HepG2 (cell line): Measurements from ENCODE around the gene EMILIN3. TPM values are rescaled to one million over a fixed set of nuclear protein-coding genes. Genes with fewer than 3 reads are reported as not detected.
"Not testable (repeated sequence)": the region's sequence is repeated elsewhere in the genome, so short reads cannot be mapped to it uniquely, and the experiment has no call there.

Source experiments
- ATAC-seq: fragments of 200-7000 bp; cut with Tn5 transposase; 3 replicates; pipeline ENCODE4 v1.9.1; 2020; ENCODE audit warnings: mild to moderate bottlenecking, moderate library complexity
- BruUV-seq: library from RNA; stranded (reverse); fragments of 400-500 nt; replicated peaks from 2 replicates; lab custom pipeline; 2021; lab: Mats Ljungman, UMichigan
- CTCF ChIA-PET: fragments of 300-600 bp; formaldehyde crosslinking; extraction: SDS; loops from one replicate; lab custom pipeline; 2021; ENCODE audit warnings: low total read pairs, inconsistent platforms, low intra/inter-chr PET ratio; lab: Yijun Ruan, JAX
- POLR2A ChIA-PET: fragments of 350-600 bp; sonication (Branson Sonifier 250); formaldehyde crosslinking; loops from one replicate; lab custom pipeline; 2020; ENCODE audit warnings: antibody characterized with exemption, inconsistent platforms; lab: Yijun Ruan, JAX
- DNase-seq: peaks from one replicate; pipeline ENCODE4 v3.0.0-alpha.2; 2015; ENCODE audit warnings: low spot score
- FAIRE-seq: peaks from 3 replicates; lab custom pipeline; 2011; peaks lifted over from hg19 to GRCh38; lab: Jason Lieb, UNC
- H2AFZ ChIP-seq: one replicate; pipeline ENCODE4 v1.6.1; 2011; ENCODE audit warnings: low read length, inconsistent platforms
- H3K27ac ChIP-seq: fragments of 300-600 bp; 3 replicates; pipeline ENCODE4 v1.8.0; 2011; ENCODE audit warnings: mixed run types, mild to moderate bottlenecking, mixed read lengths, low read length, inconsistent platforms; ENCODE audit not compliant: insufficient read depth; ENCODE audit errors: extremely low read length
- H3K27me3 ChIP-seq, 2 experiments: fragments of 200-600 bp in 1 of 2; 2 replicates in 1 of 2; 3 replicates in 1 of 2; pipeline versions ENCODE4 v1.6.0 to v1.8.0; 2011; ENCODE audit warnings: low read length in 2 of 2, mild to moderate bottlenecking in 2 of 2, moderate library complexity in 2 of 2, inconsistent platforms in 1 of 2; ENCODE audit not compliant: insufficient read depth in 2 of 2, control insufficient read depth in 1 of 2
- H3K36me3 ChIP-seq, 2 experiments: fragments of 200-600 bp in 1 of 2; replicated peaks in 1 of 2; 2 replicates in 1 of 2; 3 replicates in 1 of 2; pipeline versions ENCODE4 v1.5.1 to v1.8.0; 2011; ENCODE audit warnings: low read length in 2 of 2, inconsistent platforms in 1 of 2; ENCODE audit not compliant: insufficient read depth in 2 of 2, control insufficient read depth in 1 of 2
- H3K4me1 ChIP-seq: 2 replicates; pipeline ENCODE4 v1.5.1; 2012; ENCODE audit warnings: low read length, inconsistent platforms; ENCODE audit not compliant: insufficient read depth
- H3K4me2 ChIP-seq: 2 replicates; pipeline ENCODE4 v1.6.0; 2011; ENCODE audit warnings: low read depth, low read length, inconsistent platforms
- H3K4me3 ChIP-seq, 3 experiments: fragments of 200-600 bp in 1 of 3; sonication (generic), shearing (Covaris generic) in 1 of 3; replicated peaks in 1 of 3; 2 replicates each; pipeline ENCODE4 v1.5.1; 2011 to 2016; ENCODE audit warnings: low read length in 3 of 3, inconsistent platforms in 2 of 3, low read depth in 2 of 3, mild to moderate bottlenecking in 2 of 3, control low read depth in 1 of 3, mixed read lengths in 1 of 3; ENCODE audit not compliant: insufficient read depth in 1 of 3
- H3K79me2 ChIP-seq: one replicate; pipeline ENCODE4 v1.6.1; 2011; ENCODE audit warnings: low read length, inconsistent platforms; ENCODE audit not compliant: insufficient read depth
- H3K9ac ChIP-seq: 2 replicates; pipeline ENCODE4 v1.6.0; 2011; ENCODE audit warnings: mild to moderate bottlenecking, low read depth, low read length, inconsistent platforms; ENCODE audit not compliant: insufficient read depth
- H3K9me3 ChIP-seq: 2 replicates; pipeline ENCODE4 v1.5.1; 2012; ENCODE audit warnings: mild to moderate bottlenecking, low read length
- H4K20me1 ChIP-seq: 2 replicates; pipeline ENCODE4 v1.6.0; 2011; ENCODE audit warnings: inconsistent platforms, mild to moderate bottlenecking, low read length, moderate library complexity; ENCODE audit not compliant: insufficient read depth
- MAFF ChIP-seq: IDR thresholded peaks from 2 replicates; pipeline ENCODE4 v1.6.1; 2011; ENCODE audit warnings: low read depth, low read length, improper control_type of control experiment
- MAFK ChIP-seq, 2 experiments: IDR thresholded peaks in 1 of 2; conservative IDR thresholded peaks in 1 of 2; 2 replicates each; pipeline ENCODE4 v1.6.1; 2011; ENCODE audit warnings: improper control_type of control experiment in 2 of 2, low read length in 2 of 2
- NFYB ChIP-seq: sonication (generic); formaldehyde crosslinking; IDR thresholded peaks from 2 replicates; pipeline ENCODE4 v1.4.0; 2020; ENCODE audit warnings: missing genetic modification reagents
- NFYC ChIP-seq: IDR thresholded peaks from 2 replicates; pipeline ENCODE4 v1.6.1; 2016; ENCODE audit warnings: missing genetic modification reagents, missing compliant biosample characterization
- WGBS: methylation state at CpG from one replicate; pipeline ENCODE4 v1.1.6; 2017; ENCODE audit warnings: low lambda C conversion rate; 5-methylcytosine and 5-hydroxymethylcytosine counted together
- in situ Hi-C: cut with HindIII; loops from 2 replicates; pipeline ENCODE4 v1.10.0; 2017; ENCODE audit warnings: low pct_unique_long_range_greater_than_20kb; ENCODE audit not compliant: extremely low pct_ligation_motif_present
- intact Hi-C: fragments of 100-400 bp; cut with micrococcal nuclease; formaldehyde crosslinking; loops from one replicate; pipeline ENCODE4 v1.10.0; 2022; ENCODE audit not compliant: unreplicated experiment
- polyA plus RNA-seq, 8 experiments: library from polyadenylated mRNA; depleted of rRNA in 3 of 8; stranded (reverse) in 7 of 8; unstranded in 1 of 8; fragments of >200 nt; fragmentation: Illumina TruSeq in 4 of 8; extraction: Trizol in 4 of 8; gene quantifications; 2 replicates each; pipeline versions ENCODE4 v1.2.1 to v1.2.3, GENCODE V29; 2011 to 2016; ENCODE audit warnings: low read depth in 4 of 8, missing spikeins in 1 of 8, mixed read lengths in 1 of 8; ENCODE audit not compliant: insufficient read depth in 1 of 8
- total RNA-seq, 5 experiments: library from RNA; depleted of rRNA; stranded (reverse); fragments of >200 nt; fragmentation: Illumina TruSeq; extraction: Trizol; gene quantifications; 2 replicates each; pipeline ENCODE4 v1.2.3, GENCODE V29; 2016; ENCODE audit warnings: low read depth in 1 of 5

The EMILIN3 gene
- total and polyA plus RNA-seq, 2 of the 13 experiments (the other 11 are each of a cell fraction or from before 2014, with no cell fraction given) = 0.25 to 0.29 TPM

DNA sequence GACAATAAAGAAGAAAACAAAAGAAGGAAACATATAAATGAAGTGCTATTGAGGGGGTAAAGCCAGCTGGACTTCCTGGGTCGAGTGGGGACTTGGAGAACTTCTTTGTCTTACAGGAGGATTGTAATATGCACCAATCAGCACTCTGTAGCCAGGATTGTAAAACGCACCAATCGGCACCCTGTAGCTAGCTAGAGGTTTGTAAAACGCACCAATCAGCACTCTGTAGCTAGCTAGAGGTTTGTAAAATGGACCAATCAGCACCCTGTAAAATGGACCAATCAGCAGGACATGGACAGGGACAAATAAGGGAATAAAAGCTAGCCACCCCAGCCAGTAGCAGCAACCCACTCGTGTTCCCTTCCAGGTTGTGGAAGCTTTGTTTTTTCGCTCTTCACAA lies 54.6 kb downstream of the EMILIN3 start:
- H3K27ac ChIP-seq, FAIRE-seq, H3K9me3 ChIP-seq, H3K27me3 ChIP-seq, in situ Hi-C loops, DNase-seq, H3K4me3 ChIP-seq, BruUV-seq, H3K4me2 ChIP-seq, H3K9ac ChIP-seq, POLR2A ChIA-PET, H4K20me1 ChIP-seq, H2AFZ ChIP-seq, ATAC-seq, H3K36me3 ChIP-seq, CTCF ChIA-PET, intact Hi-C loops: not testable (repeated sequence)
- peak; percentile 43; the same call in 1 of the 2 replicates for TF ChIP-seq NFYB (CRISPR knock-in tag)
- peak; percentile 10 to 44; a peak in 2 of 4 replicates for TF ChIP-seq MAFK (conservative IDR thresholded peaks at IDR 0.05 in 1 of 2, IDR thresholded peaks at IDR 0.05 in 1 of 2; ENCODE audit: low read length in 2 of 2)
- TF ChIP-seq MAFF = peak; percentile 30; the same call in 1 of the 2 replicates
- peak; percentile 46 for TF ChIP-seq NFYC (CRISPR knock-in tag)
- 88% methylated on average over 6 of the region's 6 CpGs for WGBS
- peaks cover 17% of the 10 kb centered on the region for H3K79me2 ChIP-seq
- H3K4me1 ChIP-seq = peaks cover 32% of the 10 kb centered on the region

Other genes with a start within 250 kb of the EMILIN3 start
- gene PLCG1, start 229.3 kb downstream of the EMILIN3 start, total RNA-seq (2016; rRNA removed; fragmentation: Illumina TruSeq; extraction: Trizol) = 53.1 and 85.3 TPM in 2 replicates
- 158 and 207 TPM in 2 replicates for gene PLCG1, start 229.3 kb downstream of the EMILIN3 start, polyA plus RNA-seq (2011; rRNA removed)
- gene ZHX3, start 49.1 kb downstream of the EMILIN3 start, total RNA-seq (2016; rRNA removed; fragmentation: Illumina TruSeq; extraction: Trizol) = 11.7 and 13.0 TPM in 2 replicates
- gene ZHX3, start 49.1 kb downstream of the EMILIN3 start, polyA plus RNA-seq (2011; rRNA removed) = 8.1 and 8.4 TPM in 2 replicates
- gene LPIN3, start 26.0 kb downstream of the EMILIN3 start, total RNA-seq (2016; rRNA removed; fragmentation: Illumina TruSeq; extraction: Trizol) = 3.5 and 14.2 TPM in 2 replicates
- gene LPIN3, start 26.0 kb downstream of the EMILIN3 start, polyA plus RNA-seq (2011; rRNA removed) = 28.6 and 43.6 TPM in 2 replicates